ENCODE data around the gene TOM1L2. TPM values are rescaled to one million over a fixed set of nuclear protein-coding genes. Genes with fewer than 3 reads are reported as not detected.

The TOM1L2 gene
- total RNA-seq, 3 donors from 2014 or later: 67.8 to 101 (median 87.7) TPM

- ATAC-seq: no peak
- intact Hi-C loops (cut with DNase I, micrococcal nuclease): no loop called here
- TF ChIP-seq, protein P1, sequence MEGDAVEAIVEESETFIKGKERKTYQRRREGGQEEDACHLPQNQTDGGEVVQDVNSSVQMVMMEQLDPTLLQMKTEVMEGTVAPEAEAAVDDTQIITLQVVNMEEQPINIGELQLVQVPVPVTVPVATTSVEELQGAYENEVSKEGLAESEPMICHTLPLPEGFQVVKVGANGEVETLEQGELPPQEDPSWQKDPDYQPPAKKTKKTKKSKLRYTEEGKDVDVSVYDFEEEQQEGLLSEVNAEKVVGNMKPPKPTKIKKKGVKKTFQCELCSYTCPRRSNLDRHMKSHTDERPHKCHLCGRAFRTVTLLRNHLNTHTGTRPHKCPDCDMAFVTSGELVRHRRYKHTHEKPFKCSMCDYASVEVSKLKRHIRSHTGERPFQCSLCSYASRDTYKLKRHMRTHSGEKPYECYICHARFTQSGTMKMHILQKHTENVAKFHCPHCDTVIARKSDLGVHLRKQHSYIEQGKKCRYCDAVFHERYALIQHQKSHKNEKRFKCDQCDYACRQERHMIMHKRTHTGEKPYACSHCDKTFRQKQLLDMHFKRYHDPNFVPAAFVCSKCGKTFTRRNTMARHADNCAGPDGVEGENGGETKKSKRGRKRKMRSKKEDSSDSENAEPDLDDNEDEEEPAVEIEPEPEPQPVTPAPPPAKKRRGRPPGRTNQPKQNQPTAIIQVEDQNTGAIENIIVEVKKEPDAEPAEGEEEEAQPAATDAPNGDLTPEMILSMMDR (IDR thresholded peaks at IDR 0.05): no peak
- DNase-seq: no peak
- Histone ChIP-seq H3K9me3 (no peaks in the 10 kb centered on the region), H3K36me3 (ENCODE audit: low read depth) (no peaks in the 10 kb centered on the region), H3K4me3 (no peak overlapping the region), H3K4me1 (ENCODE audit: low read depth) (peaks cover 26% of the 10 kb centered on the region)
Observed at GRCh38 chr17:17963694-17964436, 8.3 kb downstream of the TOM1L2 start.

DNA sequence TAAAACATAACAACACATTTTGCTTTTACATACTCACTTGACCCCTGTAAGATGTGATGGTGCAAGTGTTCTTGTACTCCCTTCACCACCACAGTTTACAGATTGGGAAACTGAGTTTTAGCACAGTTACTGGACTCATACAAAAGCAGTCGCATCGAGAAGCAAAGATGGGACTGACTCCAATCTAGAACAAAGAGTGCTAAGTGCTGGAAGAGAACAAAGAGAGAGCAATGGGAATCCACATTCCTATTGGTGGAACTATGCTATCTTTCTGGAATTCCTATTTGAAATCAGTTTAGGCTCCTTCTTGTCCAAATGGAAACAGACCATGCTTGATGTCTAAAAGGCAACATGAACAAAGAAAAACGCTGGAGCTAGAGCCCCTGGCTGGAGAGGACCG lies 9.1 kb downstream of the TOM1L2 start:
- ATAC-seq (no peak), DNase-seq (no peak)
- peaks cover 33% of the 10 kb centered on the region for H3K4me1 ChIP-seq (ENCODE audit: low read depth)
- TF ChIP-seq, protein P1 (IDR thresholded peaks at IDR 0.05): no peak
- intact Hi-C loops (cut with DNase I, micrococcal nuclease): no loop called here
- no peaks in the 10 kb centered on the region for H3K36me3 ChIP-seq (ENCODE audit: low read depth)
- no peaks in the 10 kb centered on the region for H3K9me3 ChIP-seq
- no peak overlapping the region for H3K4me3 ChIP-seq

- TF ChIP-seq, protein P1 (IDR thresholded peaks at IDR 0.05): no peak
- no peaks in the 10 kb centered on the region for H3K36me3 ChIP-seq (ENCODE audit: low read depth)
- ATAC-seq (no peak), DNase-seq (no peak)
- H3K4me1 ChIP-seq (ENCODE audit: low read depth): peaks cover 54% of the 10 kb centered on the region
- no peak overlapping the region for H3K4me3 ChIP-seq
- no peaks in the 10 kb centered on the region for H3K9me3 ChIP-seq
- intact Hi-C loops (cut with DNase I, micrococcal nuclease): no loop called here
Observed at GRCh38 chr17:17960500-17961030, 11.6 kb downstream of the TOM1L2 start.

GRCh38 chr17:17959520-17960361 lies 12.5 kb downstream of the TOM1L2 start:
- intact Hi-C loops (cut with DNase I, micrococcal nuclease): no loop called here
- Histone ChIP-seq H3K4me3 (no peak overlapping the region), H3K36me3 (ENCODE audit: low read depth) (no peaks in the 10 kb centered on the region), H3K4me1 (ENCODE audit: low read depth) (peaks cover 54% of the 10 kb centered on the region), H3K9me3 (no peaks in the 10 kb centered on the region)
- TF ChIP-seq, protein P1 (IDR thresholded peaks at IDR 0.05): no peak
- peak; percentile 5 for ATAC-seq
- DNase-seq: no peak

DNA sequence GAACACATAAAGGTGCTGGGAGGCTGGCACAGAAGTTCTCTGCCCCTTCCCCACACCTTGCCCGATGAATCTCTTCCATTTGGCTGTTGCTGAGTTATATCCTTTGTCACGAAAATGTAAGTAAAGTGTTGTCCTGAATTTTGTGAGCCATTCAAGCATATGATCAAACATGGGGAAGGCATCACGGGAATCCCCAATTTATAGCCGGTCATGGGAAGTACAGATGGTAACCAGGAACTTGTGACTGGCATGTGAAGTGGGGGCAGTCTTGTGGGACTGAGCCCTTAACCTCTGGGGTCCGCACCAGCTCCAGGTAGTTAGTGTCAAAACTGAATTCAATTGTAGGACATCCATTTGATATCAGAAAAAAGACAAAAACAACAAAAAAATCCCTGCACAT lies 13.2 kb downstream of the TOM1L2 start:
- ATAC-seq: no peak
- Histone ChIP-seq H3K9me3 (no peaks in the 10 kb centered on the region), H3K4me1 (ENCODE audit: low read depth) (peaks cover 54% of the 10 kb centered on the region), H3K36me3 (ENCODE audit: low read depth) (no peaks in the 10 kb centered on the region), H3K4me3 (no peak overlapping the region)
- no peak for DNase-seq
- TF ChIP-seq, protein P1 (IDR thresholded peaks at IDR 0.05): no peak
- intact Hi-C loops (cut with DNase I, micrococcal nuclease): no loop called here

All from mucosa of descending colon (tissue), 3 donors.